T47D (cell line): Measurements from ENCODE around the gene ARHGAP9.
A peak's percentile ranks its signal among the peaks of the same experiment; 100 is the strongest.
"Not testable (repeated sequence)": the region's sequence is repeated elsewhere in the genome, so short reads cannot be mapped to it uniquely, and the experiment has no call there.

Experiments used
- DNase-seq, 2 experiments: peaks; one replicate each; pipeline versions ENCODE4 v3.0.0 to v3.0.0-alpha.2; 2011 to 2012; ENCODE audit warnings: low read depth in 1 of 2, low spot score in 1 of 2
- JUND ChIP-seq: IDR thresholded peaks from 2 replicates; pipeline ENCODE4 v1.6.1; 2012; ENCODE audit warnings: low read depth
- in situ Hi-C: cut with HindIII; loops from 2 replicates; pipeline ENCODE4 v1.10.0; 2016; ENCODE audit warnings: low sequenced_read_pairs, low pct_unique_long_range_greater_than_20kb

Gene ARHGAP9

GRCh38 chr12:57438400-57438799 lies 41.3 kb downstream of the ARHGAP9 start:
- in situ Hi-C loops, result no loop called here
- no peak for TF ChIP-seq JUND
- DNase-seq, result no peak

DNA sequence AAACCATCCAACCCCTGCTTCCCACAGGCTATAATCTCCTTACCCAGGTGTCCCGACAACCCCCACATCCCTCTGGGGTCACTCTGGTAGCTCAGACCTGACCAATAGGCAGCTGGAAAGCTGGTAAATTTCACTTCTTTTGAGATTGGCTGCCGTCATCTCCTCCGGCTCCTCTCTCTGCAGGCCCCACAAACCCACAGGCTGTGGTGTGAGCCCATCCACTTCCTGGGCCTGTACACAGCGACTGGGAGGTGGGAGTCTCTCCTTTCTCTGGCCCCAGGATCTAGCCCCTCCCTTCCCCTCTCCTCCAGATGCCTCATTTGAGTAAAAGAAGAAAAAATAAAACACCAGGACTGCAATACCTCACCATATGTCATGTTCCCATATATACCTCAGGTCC lies 44.4 kb downstream of the ARHGAP9 start:
- in situ Hi-C loops, result no loop called here
- no peak for TF ChIP-seq JUND
- DNase-seq, result no peak

- in situ Hi-C loops, result no loop called here
- no peak for TF ChIP-seq JUND
- no peak for DNase-seq
Measured at GRCh38 chr12:57434517-57435223, 45.0 kb downstream of the ARHGAP9 start, which contains the start of gene INHBC. Gene INHBC (plus strand): TSS chr12:57434784. CDS start chr12:57434887, 103 bp downstream.

DNA sequence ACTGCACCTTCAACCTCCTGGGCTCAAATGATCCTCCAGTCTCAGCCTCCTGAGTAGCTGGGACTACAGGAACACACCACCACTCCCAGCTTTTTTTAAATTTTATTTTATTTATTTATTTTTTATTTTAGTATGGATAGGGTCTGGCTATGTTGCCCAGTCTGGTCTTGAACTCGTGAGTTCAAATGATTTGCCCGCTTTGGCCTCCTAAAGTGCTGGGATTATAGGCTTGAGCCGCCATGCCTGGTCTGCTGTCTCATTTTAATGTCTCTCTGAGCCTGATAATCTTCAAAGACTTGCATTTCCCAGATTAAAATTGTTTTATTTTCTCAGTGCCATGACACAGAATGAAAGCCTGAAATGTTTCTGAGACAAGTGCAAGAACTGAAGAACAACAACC lies 46.3 kb downstream of the ARHGAP9 start:
- no peak for TF ChIP-seq JUND
- DNase-seq, result no peak
- in situ Hi-C loops, result no loop called here

DNA sequence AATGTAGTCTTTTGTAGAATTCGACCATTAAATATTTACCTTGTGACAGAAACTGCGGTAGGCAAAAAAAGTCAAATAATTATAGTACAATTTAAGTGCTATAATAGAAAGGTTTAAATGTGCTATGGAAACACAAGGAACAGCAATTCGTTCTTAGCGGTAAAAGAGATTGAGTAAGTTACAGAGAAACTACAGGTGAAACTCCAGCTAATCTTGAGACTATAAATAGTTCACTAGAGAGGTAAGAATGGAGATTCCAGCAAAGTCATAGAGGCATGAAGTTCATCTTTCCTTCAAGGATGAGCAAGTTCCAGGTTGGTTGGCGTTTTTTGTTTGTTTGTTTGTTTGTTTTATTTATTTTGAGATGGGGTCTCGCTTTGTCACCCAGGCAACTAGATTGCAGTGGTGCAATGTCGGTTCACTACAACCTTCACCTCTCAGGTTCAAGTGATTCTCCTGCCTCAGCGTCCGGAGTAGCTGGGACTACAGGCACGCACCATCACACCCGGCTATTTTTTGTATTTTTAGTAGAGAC lies 47.9 kb downstream of the ARHGAP9 start:
- no peak for TF ChIP-seq JUND
- in situ Hi-C loops, result no loop called here
- no peak for DNase-seq

DNA sequence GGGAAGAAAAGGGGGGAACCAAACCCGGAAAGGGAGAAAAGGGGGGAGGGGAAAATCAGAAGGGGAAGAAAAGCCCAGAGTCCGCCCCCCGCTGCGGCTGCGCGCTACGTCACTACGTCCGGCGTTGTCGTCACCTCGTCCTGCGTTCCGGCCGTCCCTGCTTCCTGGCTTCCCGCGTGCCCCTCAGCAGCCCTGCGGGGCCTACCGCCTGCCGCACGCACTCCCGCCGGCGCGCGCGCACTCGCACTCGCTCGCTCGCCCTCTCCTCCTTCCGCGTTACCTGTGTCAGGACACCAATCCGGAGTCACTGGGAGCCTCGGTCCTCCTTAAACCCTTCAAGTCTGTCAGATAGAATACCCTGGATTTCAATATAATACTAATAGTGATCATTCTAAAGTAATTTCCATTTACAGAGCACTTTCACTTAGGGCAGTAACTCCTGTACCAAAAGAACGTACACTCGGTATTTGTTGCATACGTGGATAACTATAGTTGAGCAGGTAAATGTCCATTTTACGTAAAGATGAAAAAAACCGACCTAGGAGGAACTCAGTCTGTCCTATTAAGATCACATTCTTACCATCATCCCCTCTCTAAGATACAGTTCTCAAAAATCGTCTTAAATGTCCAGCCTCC lies 48.6 kb downstream of the ARHGAP9 start, which contains the start of gene R3HDM2:
Gene R3HDM2 (minus strand): TSS at position 113 of the 636 bp plus-strand sequence. CDS start 120,615 bp downstream, outside the sequence.
- no peak for TF ChIP-seq JUND
- in situ Hi-C loops, result no loop called here
- peak; percentile 98 to 99 for DNase-seq

DNA sequence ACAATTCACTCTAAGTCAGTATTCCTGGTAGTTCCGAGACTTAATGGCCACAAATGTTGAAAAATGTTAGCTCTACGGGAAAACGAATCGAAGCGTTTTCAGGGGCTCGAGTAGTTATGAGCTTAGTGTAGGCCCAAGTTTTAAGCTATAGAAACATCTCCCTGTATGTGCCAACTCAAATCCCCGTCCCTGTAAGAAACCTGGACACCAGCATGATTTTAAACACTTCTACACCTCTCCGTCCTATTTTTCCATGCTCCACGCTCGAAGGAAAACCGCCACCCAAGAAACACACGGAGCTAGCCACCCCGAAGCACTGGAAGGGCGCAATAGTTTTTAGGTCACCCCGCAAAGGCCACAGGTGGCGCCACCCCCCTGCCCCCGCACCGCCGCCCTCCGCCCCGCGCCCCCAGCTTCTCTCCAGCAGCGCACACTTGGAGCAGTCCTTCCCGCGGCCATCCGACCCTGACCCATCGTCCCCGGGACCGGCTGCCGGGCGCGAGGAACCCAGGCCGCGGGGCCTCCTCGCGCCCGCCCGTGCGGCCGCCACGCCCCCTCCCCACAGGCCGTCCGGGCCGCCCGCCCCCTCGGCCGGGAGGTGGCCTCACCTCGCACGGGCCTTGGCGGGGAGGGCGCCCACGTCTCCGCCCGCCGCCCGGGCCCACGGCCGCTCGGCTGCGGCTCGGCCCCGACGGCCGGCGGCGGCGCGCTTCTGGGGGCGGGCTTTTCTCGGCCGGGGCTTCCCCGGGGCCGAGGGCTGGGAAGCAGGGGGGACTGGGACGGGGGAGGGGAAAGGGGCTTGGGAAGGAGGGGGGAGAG lies 49.3 kb downstream of the ARHGAP9 start:
- in situ Hi-C loops, result no loop called here
- peak in 1 of 2 experiments; percentile 79 for DNase-seq
- no peak for TF ChIP-seq JUND

DNA sequence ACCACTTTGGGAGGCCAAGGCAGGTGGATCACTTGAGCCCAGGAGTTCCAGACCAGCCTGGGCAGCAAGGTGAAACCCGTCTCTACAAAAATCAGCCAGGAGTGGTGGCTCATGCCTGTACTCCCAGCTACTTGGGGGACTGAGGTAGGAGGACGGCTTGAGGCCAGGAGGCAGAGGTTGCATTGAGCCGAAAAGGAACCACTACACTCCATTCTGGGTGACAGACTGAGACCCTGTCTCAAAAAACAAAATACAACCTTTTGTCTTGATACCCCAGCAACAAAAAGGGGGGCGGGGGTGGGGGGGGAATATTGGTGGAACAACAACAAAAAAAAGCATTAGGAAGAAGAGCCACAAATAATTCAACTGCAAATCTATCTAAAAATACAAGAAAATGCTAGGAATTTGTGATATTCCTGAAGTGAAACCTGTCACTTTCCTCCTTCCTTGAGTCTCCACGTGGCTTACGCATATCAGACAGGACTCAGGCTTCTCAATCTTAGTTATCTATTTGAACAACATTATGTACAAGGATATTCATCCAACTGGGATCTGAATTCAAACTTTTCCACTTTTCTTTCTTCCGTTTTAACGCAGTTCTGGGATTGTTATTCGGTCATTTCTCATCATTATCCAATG lies 50.1 kb downstream of the ARHGAP9 start:
- in situ Hi-C loops, result no loop called here
- DNase-seq, result peak in 1 of 2 experiments; percentile 19
- TF ChIP-seq JUND, result no peak

GRCh38 chr12:57428965-57429364 lies 50.7 kb downstream of the ARHGAP9 start:
- TF ChIP-seq JUND, result no peak
- in situ Hi-C loops, result no loop called here
- DNase-seq, result no peak

GRCh38 chr12:57426948-57427347 lies 52.7 kb downstream of the ARHGAP9 start:
- DNase-seq, in situ Hi-C loops: not testable (repeated sequence)
